ENCODE results near the gene WNT7A. TPM values are rescaled to one million over a fixed set of nuclear protein-coding genes. Genes with fewer than 3 reads are reported as not detected.

Gene WNT7A
- total RNA-seq, 1 experiment from 2014 or later: not detected

- Histone ChIP-seq H2AK5ac (ENCODE audit: insufficient read length, low read length) (no peak overlapping the region), H4K8ac (replicated peaks; ENCODE audit: insufficient read length, low read depth, low read length) (no peak overlapping the region), H4K5ac (ENCODE audit: insufficient read length, low read depth, low read length) (no peak overlapping the region), H3K9me3 (ENCODE audit: control insufficient read depth, low read depth, low read length) (no peaks in the 10 kb centered on the region), H3K23me2 (ENCODE audit: insufficient read length, low read depth, low read length, poor library complexity, severe bottlenecking) (no peaks in the 10 kb centered on the region), H3K4me2 (ENCODE audit: insufficient read depth, insufficient read length, low read length) (no peak overlapping the region), H3T11ph (ENCODE audit: low read length) (no peak overlapping the region), H3K27me3 (ENCODE audit: insufficient read depth, low read length) (no peaks in the 10 kb centered on the region; the same call in 1 of the 2 replicates), H3K14ac (ENCODE audit: insufficient read depth, low read length) (no peak overlapping the region), H3K79me2 (ENCODE audit: insufficient read depth, low read length) (no peaks in the 10 kb centered on the region), H3K27ac (ENCODE audit: insufficient read length, low read depth, low read length) (no peak overlapping the region), H3K9ac (ENCODE audit: extremely low read depth, insufficient read length, low read length) (no peak overlapping the region), H3K4me1 (ENCODE audit: insufficient read depth, low read length) (peaks cover 4% of the 10 kb centered on the region; the same call in 1 of the 2 replicates), H2BK15ac (ENCODE audit: low read depth, low read length) (no peak overlapping the region), H2BK20ac (ENCODE audit: low read depth, low read length, poor library complexity, severe bottlenecking) (no peak overlapping the region), H4K91ac (ENCODE audit: insufficient read length, low read depth, low read length) (no peak overlapping the region), H3K56ac (ENCODE audit: insufficient read length, low read depth, low read length) (no peak overlapping the region), H3K79me1 (ENCODE audit: insufficient read depth, low read depth, low read length, poor library complexity, severe bottlenecking) (no peaks in the 10 kb centered on the region), H2BK5ac (ENCODE audit: insufficient read length, low read length) (no peak overlapping the region), H3K4ac (ENCODE audit: low read depth, low read length) (no peak overlapping the region), H2BK120ac (ENCODE audit: low read depth, low read length, poor library complexity, severe bottlenecking) (no peak overlapping the region), H4K20me1 (ENCODE audit: control insufficient read depth, insufficient read depth, insufficient read length) (peaks cover 2% of the 10 kb centered on the region), H3K23ac (ENCODE audit: insufficient read length, low read depth, low read length) (no peak overlapping the region), H2AFZ (ENCODE audit: low read length) (no peak overlapping the region), H3K18ac (ENCODE audit: insufficient read length, low read depth, low read length) (no peak overlapping the region), H2BK12ac (ENCODE audit: insufficient read length, low read depth, low read length) (no peak overlapping the region)
- no peak overlapping the region for H3K27ac Mint-ChIP-seq
- peaks cover 36 to 37% of the 10 kb centered on the region in 2 experiments for H3K4me1 Mint-ChIP-seq
- H3K27me3 Mint-ChIP-seq (ENCODE audit: low read depth): peaks cover 85% of the 10 kb centered on the region
- no peaks in the 10 kb centered on the region; a peak in 3 of 7 replicates for H3K36me3 Mint-ChIP-seq (ENCODE audit: insufficient read depth in 1 of 3, low read depth in 3 of 3)
- no peak for TF ChIP-seq CTCF (conservative IDR thresholded peaks at IDR 0.05)
- peaks cover 0 to 6% of the 10 kb centered on the region in 2 experiments for H3K9me3 Mint-ChIP-seq
- no CpG with 5 or more reads among the region's 4 CpGs for WGBS (ENCODE audit: extremely low coverage, insufficient read length, low lambda C conversion rate)
- no peak for DNase-seq
- H3K4me3 Mint-ChIP-seq: no peak overlapping the region; a peak in 1 of 5 replicates
Measured at GRCh38 chr3:13869761-13870343, 10.0 kb downstream of the WNT7A start.

Data from H9 (cell line).